HG03060 (cell line): ENCODE data around the gene LDLRAD4.

Experiments used
- ATAC-seq: cut with Tn5 transposase; IDR thresholded peaks from one replicate; pipeline ENCODE4 v1.9.1; 2021; ENCODE audit warnings: low read depth, moderate number of reproducible peaks; ENCODE audit not compliant: unreplicated experiment

LDLRAD4 gene

GRCh38 chr18:13539050-13539449, 320.5 kb downstream of the LDLRAD4 start:
- no peak for ATAC-seq

- ATAC-seq, result no peak
Measured at GRCh38 chr18:13539843-13540476, 321.4 kb downstream of the LDLRAD4 start.

DNA sequence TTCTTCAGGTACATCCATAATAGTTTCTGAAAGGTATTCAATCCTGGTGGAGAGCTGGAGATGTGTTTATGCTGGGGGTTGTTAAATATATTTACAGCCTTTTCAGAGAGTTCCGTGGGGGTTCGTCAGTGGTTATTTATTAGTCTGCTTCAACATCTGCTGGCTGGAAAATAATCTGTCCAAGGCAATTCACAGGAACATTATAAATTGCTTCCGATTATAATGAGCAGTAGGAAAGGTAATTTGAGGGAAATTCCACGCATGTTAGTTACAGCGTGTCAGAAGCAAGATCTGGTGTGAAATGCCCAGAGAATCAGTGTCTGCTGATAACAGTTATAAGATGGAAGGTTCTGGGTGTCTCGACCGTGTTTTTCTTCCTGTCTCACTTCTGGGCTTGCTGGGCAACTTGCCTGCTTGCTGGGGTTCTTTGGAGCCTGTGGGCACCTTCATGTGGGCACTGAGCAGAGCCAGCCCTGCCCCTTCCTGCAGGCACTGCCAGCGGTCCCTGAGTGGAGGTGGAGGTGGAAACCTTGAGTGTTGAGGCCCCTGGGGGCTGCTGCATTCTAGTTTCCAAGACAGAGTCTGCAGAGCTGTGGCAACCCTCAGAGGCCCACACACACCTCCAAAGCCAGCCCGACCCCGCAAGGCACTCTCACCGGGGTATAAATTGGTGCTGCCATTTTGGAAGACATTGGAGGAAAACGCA, 322.1 kb downstream of the LDLRAD4 start:
- ATAC-seq, result no peak

GRCh38 chr18:13541621-13542519, 323.3 kb downstream of the LDLRAD4 start:
- no peak for ATAC-seq

- ATAC-seq, result no peak
Measured at GRCh38 chr18:13542520-13542847, 323.9 kb downstream of the LDLRAD4 start.

GRCh38 chr18:13543144-13543543, 324.6 kb downstream of the LDLRAD4 start:
- ATAC-seq, result no peak

DNA sequence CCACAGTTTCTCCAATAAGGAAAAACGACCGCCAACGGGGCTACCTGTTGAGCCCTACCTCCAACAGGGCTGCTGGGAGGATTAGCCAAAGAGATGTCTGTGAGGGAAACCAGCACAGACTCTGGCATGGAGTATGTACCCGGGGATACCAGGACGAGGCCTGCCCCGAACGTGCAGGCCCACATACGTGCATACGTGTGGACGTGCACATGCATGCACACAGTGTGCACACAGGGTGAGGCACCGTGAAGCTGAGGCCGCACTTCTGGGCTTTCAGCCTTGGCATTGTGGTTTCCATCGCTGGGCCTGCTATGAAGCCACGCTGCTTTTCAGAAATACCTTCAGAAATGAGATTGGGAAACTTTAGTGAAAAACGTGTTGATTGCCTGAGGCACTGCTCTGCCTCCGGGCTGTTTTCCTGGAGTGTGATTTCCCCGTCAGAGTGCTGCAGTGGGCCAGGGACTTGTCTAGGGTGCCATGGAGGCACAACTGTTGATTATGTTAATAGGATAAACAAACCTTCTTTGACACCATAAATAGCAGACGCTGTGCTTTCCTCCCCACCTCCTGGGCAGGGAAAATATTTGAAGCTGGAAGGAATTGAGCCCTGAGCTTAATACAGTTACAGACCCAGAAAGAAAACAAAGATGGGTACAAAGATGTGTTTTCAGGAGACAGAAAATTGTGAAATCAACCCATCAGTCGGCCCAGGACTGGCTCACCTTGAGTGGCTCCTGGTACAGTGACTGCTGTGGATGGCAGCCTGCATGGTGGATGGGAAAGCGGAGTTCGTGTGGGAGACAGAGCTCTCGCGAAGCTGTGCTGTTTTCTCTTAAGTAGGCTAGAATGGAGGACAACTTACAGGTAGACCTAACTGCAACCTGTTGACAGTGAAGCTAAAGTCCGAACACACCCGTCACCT, 325.5 kb downstream of the LDLRAD4 start:
- no peak for ATAC-seq

GRCh38 chr18:13544953-13545352, 326.4 kb downstream of the LDLRAD4 start:
- ATAC-seq, result no peak

DNA sequence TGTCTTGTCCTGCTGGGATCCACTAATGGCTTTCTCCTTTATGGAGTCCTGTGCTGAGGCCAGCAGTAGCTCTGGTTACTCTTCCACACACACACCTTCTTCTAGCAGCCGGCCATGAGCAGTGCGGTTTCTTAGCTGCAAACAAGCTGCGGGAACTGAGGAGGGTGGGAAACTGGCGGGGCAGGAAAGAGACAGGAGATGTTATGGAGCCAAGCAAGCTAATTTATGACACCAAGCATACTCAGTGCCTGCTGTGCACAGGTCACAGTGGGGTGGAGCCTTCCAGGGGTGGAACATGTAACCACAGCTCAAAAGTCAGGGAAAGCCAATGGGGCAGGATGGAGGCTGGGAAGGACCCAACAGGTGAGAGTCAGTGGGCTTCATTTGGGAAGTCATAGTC, 327.0 kb downstream of the LDLRAD4 start:
- ATAC-seq, result no peak

- no peak for ATAC-seq
Measured at GRCh38 chr18:13545955-13546354, 327.4 kb downstream of the LDLRAD4 start.

DNA sequence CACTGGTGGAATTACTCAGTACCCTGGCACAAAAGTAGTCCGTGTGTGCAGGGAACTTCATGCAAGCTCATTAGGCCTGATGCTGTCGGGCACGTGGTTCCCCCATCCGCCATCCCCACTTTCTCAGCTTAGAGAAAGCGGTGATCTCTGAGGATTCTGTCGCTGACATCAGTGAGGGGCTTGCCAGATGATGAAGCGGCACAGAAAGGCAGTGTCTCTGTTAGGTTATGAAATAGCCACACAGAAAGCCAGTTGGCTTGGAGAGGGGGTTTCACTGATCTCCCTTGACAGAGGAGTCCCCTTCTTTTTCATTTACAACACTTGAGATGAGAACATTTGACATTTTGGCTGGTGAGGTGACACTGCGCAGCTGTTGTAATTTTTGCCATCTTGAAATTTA, 328.1 kb downstream of the LDLRAD4 start:
- ATAC-seq, result no peak

- ATAC-seq, result no peak
Measured at GRCh38 chr18:13547347-13547746, 328.8 kb downstream of the LDLRAD4 start.

DNA sequence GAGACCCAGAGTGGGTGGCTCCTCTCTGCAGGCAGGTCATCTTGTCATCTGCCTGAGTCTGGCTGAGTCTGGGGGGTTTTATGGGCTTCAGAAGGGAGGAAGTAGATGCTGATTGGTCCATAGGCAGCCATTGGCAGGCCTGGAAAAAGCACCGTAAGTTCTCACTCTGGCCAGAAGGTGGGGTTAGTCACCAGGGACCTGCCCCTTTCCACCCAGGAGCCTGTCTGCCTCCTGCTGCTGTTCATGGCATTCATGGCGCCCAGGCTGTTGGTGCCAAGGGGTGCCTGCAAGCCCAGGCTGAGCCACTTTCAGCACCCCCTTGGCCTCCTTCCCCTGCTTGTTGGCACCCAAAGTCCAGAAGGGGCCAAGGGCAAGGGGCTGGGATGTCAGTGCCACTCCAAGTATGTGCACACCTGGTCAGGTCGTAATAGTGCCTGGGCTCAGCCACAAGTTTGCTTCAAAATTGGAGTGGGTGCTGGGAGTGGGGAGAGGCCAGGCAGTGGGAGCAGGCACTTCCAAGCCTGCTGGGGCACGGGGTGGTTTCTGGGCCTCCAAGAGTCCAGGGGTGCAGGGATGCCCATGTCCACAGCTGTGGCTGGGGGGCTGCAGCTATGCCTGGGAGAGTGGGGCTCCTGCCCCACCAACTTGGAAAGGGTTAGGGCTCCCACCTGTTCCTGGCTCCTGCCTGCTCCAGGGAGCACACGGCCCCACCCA, 329.7 kb downstream of the LDLRAD4 start:
- no peak for ATAC-seq

- ATAC-seq, result peak; percentile 60
Measured at GRCh38 chr18:13548966-13549879, 330.7 kb downstream of the LDLRAD4 start.

DNA sequence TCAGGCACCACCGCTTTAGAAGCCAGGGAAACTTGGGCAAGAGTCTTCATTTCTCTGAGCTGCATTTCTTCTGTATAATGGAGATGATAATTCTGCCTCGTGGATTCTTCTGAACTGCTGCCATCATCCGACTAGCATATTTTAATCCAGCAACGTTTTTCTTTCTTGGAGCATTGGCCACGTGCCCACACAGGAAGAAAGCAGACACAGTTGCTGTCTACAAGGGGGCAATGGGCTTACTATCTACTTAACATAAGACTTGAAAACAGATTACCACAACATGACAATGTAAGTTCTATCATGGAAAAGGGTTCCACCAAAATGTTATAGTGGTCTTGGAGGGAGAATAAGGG, 331.3 kb downstream of the LDLRAD4 start:
- ATAC-seq, result no peak

DNA sequence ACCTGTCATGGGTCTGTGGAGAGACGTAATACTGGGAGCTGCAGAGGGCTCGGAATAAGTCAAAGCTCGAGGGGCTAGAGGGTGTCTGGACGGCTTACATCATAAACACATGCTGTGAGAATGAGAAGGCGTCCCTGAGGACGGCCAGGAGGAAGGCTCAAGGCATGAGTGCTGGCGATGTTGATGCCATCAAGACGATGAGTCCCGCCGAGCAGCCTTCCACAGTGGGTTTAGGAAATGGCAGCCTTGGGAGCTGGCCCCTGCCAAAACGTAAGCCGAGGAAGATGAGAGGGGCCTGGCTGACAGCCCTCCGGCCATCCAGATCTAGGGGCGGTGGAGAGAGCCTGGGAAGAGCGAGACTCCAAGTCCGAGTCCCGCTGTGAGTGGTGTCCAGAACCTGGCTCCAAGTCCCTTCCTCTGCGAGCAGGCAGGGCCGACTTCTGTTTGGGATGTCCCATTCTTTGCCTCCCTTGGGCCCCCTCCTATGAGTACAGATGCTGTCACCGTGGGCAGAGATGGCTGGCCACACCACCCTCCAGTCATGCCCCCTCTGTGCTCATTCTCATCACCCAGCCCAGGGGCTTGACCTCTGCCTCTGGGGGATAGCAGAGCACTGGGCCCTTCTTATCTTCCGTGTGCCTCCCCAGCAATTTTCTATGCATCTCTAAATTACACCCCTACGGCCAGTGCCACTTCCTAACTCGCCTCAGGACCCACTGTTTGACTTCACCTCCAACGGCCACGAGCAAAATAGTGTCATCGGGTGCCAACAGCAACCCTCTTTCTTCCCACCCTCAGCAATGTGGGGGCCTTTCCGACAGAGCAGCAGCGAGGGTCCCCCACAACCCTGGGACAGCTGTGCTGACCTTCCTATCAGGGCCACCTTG, 332.1 kb downstream of the LDLRAD4 start:
- no peak for ATAC-seq

DNA sequence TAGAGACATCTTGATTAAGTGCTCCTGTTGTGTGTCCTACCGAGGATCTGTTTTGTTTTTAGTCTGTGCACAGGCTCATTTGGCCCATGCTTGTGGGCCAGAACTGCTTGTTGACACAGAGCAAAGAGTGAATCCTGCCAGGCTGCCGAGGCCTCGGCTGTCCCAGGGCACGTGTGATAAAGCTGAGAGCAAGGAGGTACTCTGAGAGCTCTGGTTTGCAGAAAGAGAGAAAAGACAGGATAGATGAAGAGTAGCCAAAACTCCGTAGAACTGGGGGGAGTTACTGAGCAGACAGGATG, 332.7 kb downstream of the LDLRAD4 start:
- no peak for ATAC-seq
